Astrocyte (in vitro differentiated cells and primary cell): ENCODE results near the gene CLEC1A.

Experiments
- EZH2 ChIP-seq: IDR thresholded peaks from 2 replicates; pipeline ENCODE4 v1.6.1; 2012; ENCODE audit warnings: mild to moderate bottlenecking, low read length, inconsistent platforms; ENCODE audit not compliant: insufficient read depth
- TF ChIP-seq, protein P1 (sequence below): IDR thresholded peaks from 2 replicates; pipeline ENCODE4 v1.5.1; 2011; ENCODE audit warnings: low read depth, mild to moderate bottlenecking, inconsistent platforms, low read length, moderate library complexity; ENCODE audit not compliant: insufficient read depth

DNA sequence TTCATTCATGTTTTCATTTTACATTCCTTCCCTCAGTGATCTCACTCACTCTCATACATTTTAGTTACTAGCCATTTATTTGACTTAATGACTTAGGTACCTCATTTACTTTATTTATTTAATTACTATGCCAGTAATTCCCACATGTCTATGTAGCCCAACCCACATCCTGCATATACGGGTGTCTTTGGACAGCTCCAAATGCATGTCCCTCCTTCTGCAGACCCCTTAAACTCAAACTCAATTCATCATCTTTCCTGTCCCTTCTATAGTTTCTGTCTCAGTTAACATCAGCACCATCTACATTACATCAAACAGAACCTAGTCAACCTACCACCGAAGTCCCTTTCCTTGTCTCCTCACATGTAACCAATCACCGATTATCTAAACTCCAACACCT is 2.8 kb downstream of the CLEC1A start:
- TF ChIP-seq, protein P1, sequence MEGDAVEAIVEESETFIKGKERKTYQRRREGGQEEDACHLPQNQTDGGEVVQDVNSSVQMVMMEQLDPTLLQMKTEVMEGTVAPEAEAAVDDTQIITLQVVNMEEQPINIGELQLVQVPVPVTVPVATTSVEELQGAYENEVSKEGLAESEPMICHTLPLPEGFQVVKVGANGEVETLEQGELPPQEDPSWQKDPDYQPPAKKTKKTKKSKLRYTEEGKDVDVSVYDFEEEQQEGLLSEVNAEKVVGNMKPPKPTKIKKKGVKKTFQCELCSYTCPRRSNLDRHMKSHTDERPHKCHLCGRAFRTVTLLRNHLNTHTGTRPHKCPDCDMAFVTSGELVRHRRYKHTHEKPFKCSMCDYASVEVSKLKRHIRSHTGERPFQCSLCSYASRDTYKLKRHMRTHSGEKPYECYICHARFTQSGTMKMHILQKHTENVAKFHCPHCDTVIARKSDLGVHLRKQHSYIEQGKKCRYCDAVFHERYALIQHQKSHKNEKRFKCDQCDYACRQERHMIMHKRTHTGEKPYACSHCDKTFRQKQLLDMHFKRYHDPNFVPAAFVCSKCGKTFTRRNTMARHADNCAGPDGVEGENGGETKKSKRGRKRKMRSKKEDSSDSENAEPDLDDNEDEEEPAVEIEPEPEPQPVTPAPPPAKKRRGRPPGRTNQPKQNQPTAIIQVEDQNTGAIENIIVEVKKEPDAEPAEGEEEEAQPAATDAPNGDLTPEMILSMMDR: no peak
- TF ChIP-seq EZH2: no peak
